Sciatic nerve (tissue), 2 donors: ENCODE data around the gene LPIN1. TPM values are rescaled to one million over a fixed set of nuclear protein-coding genes. Genes with fewer than 3 reads are reported as not detected.
"Not testable (repeated sequence)": the region's sequence is repeated elsewhere in the genome, so short reads cannot be mapped to it uniquely, and the experiment has no call there.

Experiments used
- ATAC-seq: fragments of 200-7000 bp; cut with Tn5 transposase; one replicate; pipeline ENCODE4 v1.9.1; 2020; ENCODE audit warnings: mild to moderate bottlenecking, moderate library complexity
- DNase-seq: peaks from one replicate; pipeline ENCODE4 v3.0.0-alpha.2; 2020; ENCODE audit warnings: low spot score
- intact Hi-C: fragments of 100-400 bp; cut with DNase I; formaldehyde crosslinking; loops from one replicate; pipeline ENCODE4 v1.14.2; 2022
- total RNA-seq: library from RNA; stranded (reverse); fragmentation: NEBNext Ultra II Directional; extraction: Animal tissue kit (Norgen Biotek cat#: 25700); gene quantifications from one replicate; pipeline ENCODE4 v1.2.1, GENCODE V29; 2021
- donor health status: DM: no; HTN: no; CAD: no.
- donor health status: DM: no; HTN: no; CAD: no.

Gene LPIN1
- total RNA-seq, 1 donor from 2014 or later = 141 TPM

DNA sequence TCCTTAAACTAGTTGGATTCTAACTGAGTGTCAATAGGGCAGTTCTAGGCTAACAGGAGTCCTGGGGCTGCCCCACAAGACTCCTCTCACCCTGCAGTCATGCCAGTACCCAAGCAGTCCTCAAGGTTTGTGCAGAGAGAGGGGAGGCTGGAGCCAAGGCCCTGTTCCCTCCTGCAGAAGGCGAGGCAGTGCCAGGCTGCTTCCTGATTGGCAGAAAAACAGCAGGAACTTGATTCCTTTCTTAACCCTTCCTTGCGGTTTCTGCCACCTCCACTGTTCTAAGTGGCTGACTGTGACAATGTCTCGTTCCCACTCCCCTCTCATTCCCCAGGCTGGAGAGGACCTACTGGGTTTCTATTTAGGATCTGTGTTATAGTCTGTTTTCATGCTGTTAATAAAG, 75.3 kb downstream of the LPIN1 start:
- intact Hi-C loops = no loop called here
- no peak for ATAC-seq
- DNase-seq = no peak

DNA sequence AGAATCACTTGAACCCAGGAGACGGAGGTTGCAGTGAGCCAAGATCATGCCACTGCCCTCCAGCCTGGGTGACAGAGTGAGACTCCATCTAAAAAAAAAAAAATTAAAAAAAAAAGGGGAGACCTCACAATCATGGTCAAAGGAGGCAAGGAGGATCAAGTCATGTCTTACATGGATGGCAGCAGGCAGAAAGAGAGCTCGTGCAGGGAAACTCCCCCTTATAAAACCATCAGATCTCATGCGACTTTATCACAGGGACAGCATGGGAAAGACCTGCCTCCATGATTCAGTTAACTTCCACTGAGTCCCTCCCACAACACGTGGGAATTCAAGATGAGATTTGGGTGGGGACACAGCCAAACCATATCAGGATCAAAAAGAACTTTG, 75.9 kb downstream of the LPIN1 start:
- DNase-seq, ATAC-seq, intact Hi-C loops: not testable (repeated sequence)

DNA sequence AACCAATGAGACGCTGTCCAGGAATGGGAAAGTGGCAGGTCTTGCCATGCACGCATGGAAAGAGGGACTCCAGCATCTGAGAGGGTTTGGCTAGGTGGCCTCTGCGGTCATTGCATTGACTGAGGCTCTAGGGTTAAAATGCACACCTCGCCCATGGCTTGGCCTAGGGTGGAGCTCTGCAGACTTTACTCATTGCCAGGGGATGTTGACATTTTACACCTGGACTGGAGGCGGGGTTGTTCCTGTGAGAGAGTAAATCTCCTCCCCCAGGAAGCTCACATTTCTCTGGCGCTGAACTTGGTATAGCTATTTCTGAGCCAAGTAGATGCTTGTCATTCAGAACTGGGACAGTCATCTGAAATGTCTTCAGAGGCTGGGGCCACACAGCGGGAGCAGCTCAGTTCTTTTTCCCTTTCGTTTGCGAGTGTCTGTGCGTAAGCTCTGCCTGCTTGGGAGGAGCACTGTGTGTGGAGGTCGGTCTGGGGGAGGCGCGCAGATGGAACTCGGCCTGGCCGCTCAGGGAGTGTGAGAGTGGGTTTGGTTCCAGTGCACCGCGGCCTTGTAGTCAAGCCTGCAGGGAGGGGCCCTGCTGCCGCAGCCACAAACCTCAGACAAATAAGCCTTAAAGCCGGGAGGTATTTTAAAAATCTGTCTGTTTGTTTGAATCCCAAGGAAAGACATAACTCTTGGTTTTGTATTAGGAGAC, 76.5 kb downstream of the LPIN1 start:
- intact Hi-C loops = no loop called here
- no peak for DNase-seq
- peak; percentile 78 for ATAC-seq

DNA sequence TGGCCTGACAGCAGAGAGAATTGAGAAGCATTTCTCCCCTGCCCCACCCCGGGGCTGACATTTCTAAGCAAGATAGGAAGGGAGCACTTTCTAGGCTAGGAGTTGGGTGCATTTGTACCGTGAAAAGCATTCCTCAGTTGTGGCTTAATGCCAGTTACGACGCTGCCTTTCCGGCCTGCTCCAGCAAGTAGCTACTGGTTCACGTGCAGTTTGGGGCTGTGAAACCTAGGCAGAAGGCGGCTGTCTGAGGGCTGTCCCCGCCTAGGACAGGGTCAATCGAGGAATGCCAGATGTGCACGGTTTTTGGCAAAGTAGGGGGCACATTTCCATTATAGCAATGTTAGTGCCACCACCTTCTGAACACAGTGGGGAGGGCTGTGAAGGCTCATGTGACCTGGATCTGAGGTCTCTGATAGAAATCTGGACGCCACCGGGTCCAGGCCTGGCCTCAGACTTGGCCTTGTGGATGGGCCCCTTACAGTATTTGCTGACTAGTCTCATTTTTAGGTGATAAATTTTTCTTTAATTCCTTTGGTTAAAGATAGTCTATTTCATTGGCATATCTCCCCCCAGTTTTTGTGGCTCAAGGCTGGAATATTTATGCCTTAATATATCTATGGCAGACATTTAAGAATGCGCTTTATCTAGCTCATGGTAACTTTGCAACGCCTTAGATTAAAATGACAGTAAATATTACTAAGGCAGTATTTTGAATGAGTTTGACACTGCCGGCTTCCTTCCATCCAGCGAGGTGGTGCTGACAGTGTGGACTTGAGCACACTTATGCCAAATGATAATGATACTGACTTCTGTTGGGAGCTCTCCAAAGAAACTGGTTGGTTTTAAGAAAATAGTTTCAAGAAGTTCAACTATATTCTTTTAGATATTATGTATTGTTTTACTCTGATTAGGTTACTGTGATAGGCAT, 78.7 kb downstream of the LPIN1 start:
- DNase-seq (no peak), ATAC-seq (no peak)
- intact Hi-C loops = no loop called here

DNA sequence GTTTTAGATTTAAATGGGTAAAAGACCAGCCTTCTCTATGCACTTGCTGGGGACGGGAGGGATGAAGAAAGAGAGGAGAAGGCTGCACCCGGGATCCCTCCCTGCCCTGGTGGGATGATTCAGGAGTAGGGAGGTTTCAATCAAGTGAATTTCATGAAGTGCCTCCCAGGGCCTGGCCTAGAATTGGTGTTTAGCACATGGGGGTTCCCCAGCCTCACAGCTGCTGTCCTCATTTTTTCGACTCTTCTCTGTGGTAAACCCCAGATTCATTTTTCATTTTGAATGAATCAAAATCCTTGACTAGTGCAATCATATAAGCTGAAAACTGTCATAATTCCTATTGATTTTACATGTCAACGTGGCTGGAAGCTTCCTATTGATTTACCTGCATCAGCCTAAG, 81.1 kb downstream of the LPIN1 start:
- no peak for ATAC-seq
- intact Hi-C loops = no loop called here

DNA sequence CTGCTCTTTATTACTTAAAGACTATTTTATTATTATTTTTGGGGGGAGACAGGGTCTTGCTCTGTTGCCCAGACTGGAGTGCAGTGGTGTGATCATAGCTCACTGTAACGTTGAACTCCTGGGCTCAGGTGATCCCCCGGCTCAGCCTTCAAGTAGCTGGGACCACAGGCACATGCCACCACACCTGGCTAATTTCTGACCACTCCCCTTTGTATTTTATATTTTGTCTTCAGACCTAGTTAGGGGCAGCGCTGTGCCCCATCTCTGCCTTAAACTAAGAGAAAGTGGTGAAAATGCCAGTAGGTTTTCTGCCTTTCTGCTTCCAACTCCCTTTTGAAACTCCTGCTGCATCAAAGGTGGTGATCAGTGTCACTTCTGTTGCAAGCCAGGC, 82.5 kb downstream of the LPIN1 start:
- ATAC-seq (no peak), DNase-seq (no peak)
- intact Hi-C loops = no loop called here

More for the DNA sequence above, 81.1 kb downstream of the LPIN1 start:
- DNase-seq = no peak

DNA sequence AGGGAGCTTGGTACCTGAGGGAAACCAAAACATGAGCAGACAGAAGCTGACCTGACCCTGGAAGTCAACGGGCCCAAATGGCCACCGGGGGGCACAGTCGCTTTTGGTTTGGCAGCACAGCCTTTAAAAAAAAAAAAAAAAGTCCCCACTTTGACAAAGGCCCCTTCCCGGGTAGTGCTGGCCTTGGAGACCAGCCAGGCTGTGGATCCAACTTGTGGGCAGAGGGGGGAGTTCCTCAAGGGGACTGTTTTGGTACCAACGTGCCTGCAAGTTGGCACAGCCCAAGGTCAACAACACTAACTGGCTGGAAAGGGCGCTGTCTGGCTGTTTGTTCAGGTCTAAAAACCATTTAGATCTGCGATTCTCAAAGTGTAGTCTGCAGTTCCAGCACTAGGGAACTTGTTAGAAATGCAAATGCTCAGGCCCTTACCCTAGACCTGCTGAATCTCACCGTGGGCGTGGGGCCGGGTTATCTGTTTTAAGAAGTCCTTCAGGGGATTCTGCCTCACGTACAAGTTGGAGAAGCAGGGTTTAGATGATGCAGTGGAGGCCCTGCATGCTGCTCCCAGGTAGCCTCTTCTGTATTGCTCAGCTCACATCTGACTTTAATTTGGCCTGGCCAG, 83.0 kb downstream of the LPIN1 start:
- DNase-seq = peak; percentile 81
- peak; percentile 33 for ATAC-seq
- intact Hi-C loops = no loop called here

DNA sequence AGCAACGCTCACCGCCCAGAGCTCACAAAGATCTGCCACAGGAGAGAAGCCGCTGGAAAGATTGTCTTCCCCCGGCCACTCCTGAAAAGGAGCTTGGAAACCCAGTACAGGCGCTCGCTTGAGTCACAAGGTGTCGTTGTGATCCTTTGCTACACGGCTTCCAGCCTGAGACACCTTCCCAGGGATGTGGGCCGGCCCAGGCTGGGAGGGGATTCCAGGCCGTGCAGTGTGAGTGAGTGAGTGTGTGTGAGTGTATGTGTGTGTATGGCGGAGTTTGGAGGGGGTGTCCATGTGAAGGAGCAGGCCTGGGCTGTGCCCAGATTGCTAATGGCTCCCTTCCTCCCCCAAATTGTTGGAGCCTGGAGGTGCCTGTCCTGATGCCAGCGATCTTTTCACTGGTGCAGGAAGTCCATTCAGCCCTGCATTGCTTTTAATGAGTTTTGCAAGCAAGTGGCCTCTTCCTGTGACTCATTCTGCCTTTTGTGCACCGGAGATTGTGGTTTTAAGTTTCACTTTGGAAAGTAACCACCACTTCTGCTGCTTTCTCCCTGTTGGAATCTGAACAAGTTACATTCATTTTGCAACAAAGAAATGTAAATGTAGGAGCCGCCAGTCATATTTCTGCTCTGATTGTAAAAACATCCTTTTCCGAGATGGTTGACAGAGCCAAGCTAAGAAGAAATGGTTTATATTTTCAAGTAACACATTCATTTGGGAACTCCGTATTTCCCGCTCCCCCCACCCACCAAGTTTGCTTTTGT, 83.7 kb downstream of the LPIN1 start:
- ATAC-seq = peak; percentile 92
- peak; percentile 78 for DNase-seq
- intact Hi-C loops = no loop called here

DNA sequence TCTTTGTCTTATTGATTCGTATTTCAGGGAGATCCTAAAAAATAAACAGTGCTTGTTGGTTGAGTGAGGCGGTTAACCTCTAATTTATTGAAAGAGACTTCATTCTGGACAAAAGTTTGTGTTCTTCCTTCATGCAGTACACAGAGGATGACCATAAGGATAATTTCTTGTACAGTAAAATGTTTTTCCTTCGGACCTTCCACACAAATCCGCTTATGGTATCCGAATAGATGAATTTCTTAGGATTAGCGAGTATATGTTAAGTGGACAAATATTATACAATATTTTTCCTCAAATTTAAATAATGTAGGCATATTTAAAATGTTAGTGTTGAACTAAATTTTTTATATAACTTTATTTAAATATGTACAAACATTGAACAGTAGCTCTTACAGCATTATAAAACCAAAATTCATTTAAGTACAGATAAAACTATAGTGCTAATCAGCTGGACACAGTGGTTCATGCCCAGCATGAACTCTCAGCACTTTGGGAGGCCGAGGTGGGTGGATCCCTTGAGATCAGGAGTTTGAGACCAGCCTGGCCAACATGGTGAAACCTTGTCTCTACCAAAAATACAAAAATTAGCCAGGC, 84.4 kb downstream of the LPIN1 start:
- ATAC-seq (no peak), DNase-seq (no peak)
- intact Hi-C loops = no loop called here

DNA sequence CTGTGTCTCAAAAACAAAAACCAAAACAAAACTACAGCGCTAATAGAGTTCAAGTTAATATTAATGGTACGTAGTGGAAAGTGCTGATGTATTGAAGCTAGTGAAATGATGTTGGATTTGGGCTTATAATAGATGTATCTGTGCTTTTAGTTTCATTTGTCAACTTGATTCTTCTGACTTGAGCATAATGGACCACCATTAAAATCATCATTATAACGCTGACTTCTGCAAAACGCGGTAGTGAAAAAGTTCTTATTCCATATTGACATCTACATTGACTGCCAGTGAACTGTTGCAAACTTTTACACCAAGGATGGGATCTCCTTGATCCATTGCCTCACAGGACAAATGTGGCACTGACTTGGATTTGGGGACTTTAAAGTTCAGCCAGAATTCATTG, 85.0 kb downstream of the LPIN1 start:
- intact Hi-C loops = no loop called here
- no peak for ATAC-seq
- no peak for DNase-seq

DNA sequence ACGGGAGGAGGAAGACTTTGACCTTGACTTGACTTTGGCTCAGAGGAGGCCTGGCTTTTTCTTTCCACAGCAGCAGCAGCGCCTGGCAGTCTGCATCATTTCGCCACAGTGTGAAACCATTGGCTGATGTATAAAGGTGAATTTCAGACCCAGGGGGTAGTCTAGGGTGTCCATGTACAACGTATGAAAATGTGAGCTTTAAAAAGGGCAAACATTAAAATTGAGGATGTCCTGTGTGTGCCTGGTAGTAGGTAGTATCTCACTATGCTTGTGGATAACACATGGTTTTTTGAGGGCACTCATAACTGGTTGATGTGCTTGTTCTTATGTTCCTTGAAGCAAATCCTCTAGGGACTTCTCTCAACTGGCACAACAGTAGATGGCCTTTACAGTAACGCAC, 86.1 kb downstream of the LPIN1 start:
- DNase-seq (no peak), ATAC-seq (no peak)
- intact Hi-C loops = no loop called here

DNA sequence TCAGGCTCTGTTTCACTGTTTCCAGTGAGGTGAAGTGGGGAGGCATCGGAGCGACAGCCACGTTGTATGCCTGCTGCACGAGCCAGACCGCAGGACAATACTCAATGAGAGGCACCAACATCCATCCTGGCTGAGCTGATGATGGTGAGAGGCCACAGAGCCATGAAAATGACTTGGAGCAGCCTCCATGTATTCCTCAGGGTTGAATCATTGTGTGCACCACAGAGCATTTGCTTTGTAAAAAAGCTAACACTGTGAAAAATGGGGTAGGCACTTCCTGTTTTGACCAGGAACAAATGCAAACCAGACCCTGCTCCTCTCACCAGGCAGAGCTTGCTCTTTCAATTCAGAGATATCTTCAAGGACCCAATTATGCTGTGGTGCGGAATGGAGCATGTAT, 87.2 kb downstream of the LPIN1 start:
- no peak for DNase-seq
- intact Hi-C loops = no loop called here
- ATAC-seq = no peak

DNA sequence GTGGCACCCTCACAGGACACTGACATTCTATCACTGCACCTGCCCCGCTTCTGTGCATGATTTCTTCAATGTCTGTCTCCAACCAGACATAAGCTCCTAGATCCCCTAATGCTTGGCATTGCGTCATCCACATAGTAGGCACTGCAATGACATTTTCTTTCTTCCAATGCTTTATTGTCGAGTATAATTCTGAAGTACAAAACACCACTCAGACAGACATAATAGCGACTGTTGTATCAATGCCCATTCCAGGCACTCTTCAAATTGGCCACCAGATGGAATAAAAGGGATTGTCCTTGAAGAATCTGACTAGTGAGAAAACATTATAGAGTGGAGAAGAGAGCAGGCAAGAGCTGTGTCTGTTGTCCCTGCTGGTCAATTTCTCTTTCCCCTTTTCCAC, 89.0 kb downstream of the LPIN1 start:
- no peak for ATAC-seq
- intact Hi-C loops = no loop called here
- no peak for DNase-seq

DNA sequence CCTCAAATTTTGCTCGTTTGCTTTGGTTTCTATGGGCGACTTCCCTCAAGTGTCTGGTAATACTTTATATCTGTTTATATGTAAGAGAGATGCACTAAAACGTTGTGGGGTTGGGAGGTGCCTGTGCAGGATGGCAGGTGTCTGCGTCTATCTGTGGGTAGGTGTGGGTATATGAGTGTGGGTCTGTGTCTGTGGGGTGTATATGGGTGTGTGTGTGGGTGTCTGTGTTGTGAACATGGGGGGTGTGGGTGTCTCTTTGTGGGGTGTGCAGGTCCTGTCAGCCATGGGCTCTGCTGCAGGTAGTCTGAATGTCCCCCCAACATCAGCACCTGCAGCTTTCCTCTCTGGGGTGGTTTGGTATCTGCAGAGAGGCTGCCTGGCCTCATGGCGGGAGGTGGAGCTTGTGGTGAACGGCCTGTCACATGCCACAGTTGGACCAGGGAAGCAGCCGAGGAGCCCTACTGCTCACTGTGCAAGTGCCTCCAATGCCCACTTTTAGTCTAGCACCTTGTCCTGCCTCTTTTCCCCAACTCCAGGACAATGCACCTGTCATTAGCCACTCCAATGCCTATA, 90.3 kb downstream of the LPIN1 start:
- ATAC-seq (no peak), DNase-seq (no peak)
- intact Hi-C loops = no loop called here

DNA sequence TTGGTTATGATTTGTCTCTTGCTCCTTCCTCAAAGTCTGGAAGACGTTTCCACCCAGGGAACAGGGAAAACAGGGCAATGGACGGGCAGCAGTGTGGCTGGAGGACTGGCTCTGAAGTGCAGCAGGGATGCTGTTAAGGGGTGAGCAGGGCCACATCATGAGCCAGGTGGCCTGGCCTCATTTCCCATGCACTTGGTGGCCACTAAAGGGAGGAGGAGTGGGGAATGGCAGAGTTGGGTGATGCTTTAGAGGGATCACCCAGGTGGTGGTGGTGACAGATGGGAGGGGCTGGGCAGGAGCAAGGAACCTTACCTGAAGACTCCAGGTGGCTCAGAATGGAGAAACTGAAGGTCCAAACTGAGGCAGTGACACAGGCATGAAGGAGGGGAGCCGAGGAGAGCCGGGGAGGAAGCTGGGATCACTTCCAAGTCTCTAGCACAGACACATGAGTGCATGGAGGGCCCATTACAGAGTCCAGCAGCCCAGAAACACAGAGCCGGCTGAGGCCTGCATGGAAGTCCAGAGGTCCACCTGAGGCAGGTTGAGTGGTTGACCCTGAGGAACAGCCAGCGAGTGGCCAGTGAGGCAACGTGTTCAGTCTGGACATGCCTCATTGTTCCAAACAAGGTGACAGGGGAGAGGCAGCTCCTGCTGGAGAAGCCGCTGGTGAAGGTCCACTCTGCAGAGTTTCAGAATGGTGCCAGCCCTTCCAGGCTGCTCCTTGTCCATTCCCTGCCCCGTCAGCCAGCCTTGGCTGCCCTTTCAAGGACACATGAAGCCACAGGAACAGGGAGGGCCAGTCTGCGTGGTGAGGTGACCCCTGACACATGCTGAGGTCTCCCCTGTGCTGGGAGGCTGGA, 91.7 kb downstream of the LPIN1 start:
- DNase-seq (no peak), ATAC-seq (no peak)
- intact Hi-C loops = no loop called here

DNA sequence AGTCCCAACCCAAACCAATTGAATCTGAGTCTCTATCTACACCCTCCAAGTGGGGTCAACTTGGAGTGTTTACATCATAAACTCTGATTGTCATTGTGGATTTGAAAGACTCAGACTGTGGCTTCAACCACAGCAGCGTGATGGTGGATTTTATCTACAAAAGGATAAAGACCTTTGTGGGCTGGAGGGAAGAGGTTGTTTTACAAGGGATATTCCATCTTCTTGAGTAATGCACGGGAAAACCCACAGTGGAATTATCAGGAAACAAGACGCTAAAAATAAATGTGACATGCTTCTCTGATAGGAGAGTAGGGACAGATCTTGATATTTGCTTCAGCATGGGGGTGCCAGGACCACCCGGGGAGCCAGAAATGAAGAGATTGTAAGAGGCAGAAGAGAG, 93.5 kb downstream of the LPIN1 start:
- DNase-seq (no peak), ATAC-seq (no peak)
- intact Hi-C loops = no loop called here

DNA sequence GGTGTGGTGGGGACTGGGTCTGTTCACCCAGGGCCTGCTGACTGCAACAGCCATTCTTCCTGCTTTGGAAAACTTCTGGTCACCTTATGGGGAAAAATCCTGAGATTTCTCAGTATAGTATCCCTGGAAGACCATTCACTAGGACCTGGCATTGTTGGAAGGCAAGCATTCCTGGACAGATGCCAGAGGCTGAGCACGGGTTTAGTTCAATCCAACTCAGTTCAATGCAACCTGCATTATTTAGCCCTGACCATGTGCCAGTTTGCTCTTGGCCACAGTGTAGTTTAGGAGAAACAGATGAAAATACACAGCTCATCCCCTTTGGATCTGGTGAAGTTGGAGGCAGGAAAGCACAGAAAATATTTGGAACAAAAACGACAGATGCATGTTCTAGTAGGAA, 95.9 kb downstream of the LPIN1 start:
- DNase-seq = no peak
- ATAC-seq = no peak
- intact Hi-C loops = no loop called here

DNA sequence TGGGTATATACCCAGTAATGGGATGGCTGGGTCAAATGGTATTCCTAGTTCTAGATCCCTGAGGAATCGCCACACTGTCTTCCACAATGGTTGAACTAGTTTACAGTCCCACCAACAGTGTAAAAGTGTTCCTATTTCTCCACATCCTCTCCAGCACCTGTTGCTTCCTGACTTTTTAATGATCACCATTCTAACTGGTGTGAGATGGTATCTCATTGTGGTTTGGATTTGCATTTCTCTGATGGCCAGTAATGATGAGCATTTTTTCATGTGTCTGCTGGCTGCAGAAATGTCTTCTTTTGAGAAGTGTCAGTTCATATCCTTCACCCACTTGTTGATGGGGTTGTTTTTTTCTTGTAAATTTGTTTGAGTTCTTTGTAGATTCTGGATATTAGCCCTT, 98.4 kb downstream of the LPIN1 start:
- DNase-seq, intact Hi-C loops, ATAC-seq: not testable (repeated sequence)
